Hepatocyte (in vitro differentiated cells): ENCODE data around the gene OSBPL5. TPM values are rescaled to one million over a fixed set of nuclear protein-coding genes. Genes with fewer than 3 reads are reported as not detected.

Source experiments
- DNase-seq: peaks from one replicate; pipeline ENCODE4 v3.0.0-alpha.2; 2016; ENCODE audit warnings: low spot score
- H2AFZ ChIP-seq: fragments of 200-600 bp; sonication (generic); 2 replicates; pipeline ENCODE4 v1.6.0; 2016; ENCODE audit warnings: antibody characterized with exemption, mild to moderate bottlenecking
- H3K27ac ChIP-seq: fragments of 200-600 bp; sonication (generic); 2 replicates; pipeline ENCODE4 v1.5.1; 2016; ENCODE audit warnings: mild to moderate bottlenecking
- H3K27me3 ChIP-seq: fragments of 200-600 bp; sonication (generic); 2 replicates; pipeline ENCODE4 v1.6.1; 2016
- H3K36me3 ChIP-seq: fragments of 200-600 bp; sonication (generic); replicated peaks from 2 replicates; pipeline ENCODE4 v1.5.1; 2016; ENCODE audit warnings: low read depth; ENCODE audit not compliant: insufficient read depth
- H3K4me1 ChIP-seq: fragments of 200-600 bp; sonication (generic); 2 replicates; pipeline ENCODE4 v1.5.1; 2016; ENCODE audit warnings: mild to moderate bottlenecking, moderate library complexity; ENCODE audit not compliant: insufficient read depth
- H3K4me2 ChIP-seq: fragments of 200-600 bp; sonication (generic); 2 replicates; pipeline ENCODE4 v1.6.0; 2016
- H3K4me3 ChIP-seq: fragments of 200-600 bp; sonication (generic); 2 replicates; pipeline ENCODE4 v1.5.1; 2016; ENCODE audit warnings: mild to moderate bottlenecking
- H3K79me2 ChIP-seq: fragments of 200-600 bp; sonication (generic); 2 replicates; pipeline ENCODE4 v1.6.0; 2017; ENCODE audit warnings: mild to moderate bottlenecking
- H3K9me2 ChIP-seq: fragments of 200-600 bp; sonication (generic); replicated peaks from 2 replicates; pipeline ENCODE4 v1.6.0; 2017; ENCODE audit warnings: mild to moderate bottlenecking; ENCODE audit not compliant: insufficient read depth
- H3K9me3 ChIP-seq: fragments of 200-600 bp; sonication (generic); 2 replicates; pipeline ENCODE4 v1.5.1; 2016; ENCODE audit warnings: low read depth, mild to moderate bottlenecking
- H4K20me1 ChIP-seq: fragments of 200-600 bp; sonication (generic); 2 replicates; pipeline ENCODE4 v1.6.0; 2016; ENCODE audit warnings: mild to moderate bottlenecking; ENCODE audit not compliant: insufficient read depth, poor library complexity, severe bottlenecking
- CTCF ChIP-seq: fragments of 200-600 bp; sonication (generic); IDR thresholded peaks from 2 replicates; pipeline ENCODE4 v1.5.1; 2016; ENCODE audit warnings: antibody characterized with exemption, mild to moderate bottlenecking; ENCODE audit not compliant: poor library complexity
- EZH2 ChIP-seq: fragments of 200-600 bp; sonication (generic); IDR thresholded peaks from 2 replicates; pipeline ENCODE4 v1.6.1; 2016; ENCODE audit warnings: antibody characterized with exemption, mild to moderate bottlenecking, borderline replicate concordance
- EZH2phosphoT487 ChIP-seq: fragments of 200-600 bp; sonication (generic); IDR thresholded peaks from one replicate; pipeline ENCODE4 v1.6.1; 2018; ENCODE audit warnings: antibody characterized with exemption, mild to moderate bottlenecking, low read depth, moderate library complexity; ENCODE audit not compliant: unreplicated experiment, severe bottlenecking
- WGBS: methylation state at CpG from one replicate; pipeline ENCODE4 v1.1.6; 2016; ENCODE audit warnings: low lambda C conversion rate; ENCODE audit errors: missing lambda C conversion rate; 5-methylcytosine and 5-hydroxymethylcytosine counted together
- polyA plus RNA-seq: library from polyadenylated mRNA; unstranded; fragments of >200 nt; fragmentation: Nextera tagmentation; extraction: Ambion mirVana; gene quantifications from 2 replicates; pipeline ENCODE4 v1.2.1, GENCODE V29; 2016
- total RNA-seq: library from RNA; depleted of rRNA; stranded (reverse); fragments of >200 nt; gene quantifications from 2 replicates; pipeline ENCODE4 v1.2.3, GENCODE V29; 2014

Gene OSBPL5
- total and polyA plus RNA-seq, 2 experiments from 2014 or later = 9.0 to 12.5 TPM

GRCh38 chr11:3103076-3103475 is 62.0 kb downstream of the OSBPL5 start:
- H3K9me2 ChIP-seq = no peaks in the 10 kb centered on the region
- H3K9me3 ChIP-seq = no peaks in the 10 kb centered on the region
- TF ChIP-seq EZH2 (no peak), EZH2phosphoT487 (no peak), CTCF (no peak)
- no peak overlapping the region for H3K27ac ChIP-seq
- no peaks in the 10 kb centered on the region for H3K4me1 ChIP-seq
- H2AFZ ChIP-seq = no peak overlapping the region
- H4K20me1 ChIP-seq = no peaks in the 10 kb centered on the region
- no peak overlapping the region for H3K4me3 ChIP-seq
- H3K36me3 ChIP-seq = no peaks in the 10 kb centered on the region
- no peak overlapping the region for H3K4me2 ChIP-seq
- no peaks in the 10 kb centered on the region for H3K27me3 ChIP-seq
- no peaks in the 10 kb centered on the region for H3K79me2 ChIP-seq
- DNase-seq = no peak
- WGBS = 92% methylated on average over 11 of the region's 11 CpGs

GRCh38 chr11:3102641-3102921 is 62.5 kb downstream of the OSBPL5 start:
- 92% methylated on average over 5 of the region's 5 CpGs for WGBS
- no peak overlapping the region for H3K27ac ChIP-seq
- no peak overlapping the region for H3K4me2 ChIP-seq
- no peaks in the 10 kb centered on the region for H3K9me3 ChIP-seq
- no peak overlapping the region for H2AFZ ChIP-seq
- no peak overlapping the region for H3K4me3 ChIP-seq
- no peak for DNase-seq
- no peaks in the 10 kb centered on the region for H4K20me1 ChIP-seq
- TF ChIP-seq EZH2 = no peak
- no peak for TF ChIP-seq EZH2phosphoT487
- no peak for TF ChIP-seq CTCF
- H3K9me2 ChIP-seq = no peaks in the 10 kb centered on the region
- H3K79me2 ChIP-seq = no peaks in the 10 kb centered on the region
- H3K27me3 ChIP-seq = no peaks in the 10 kb centered on the region
- no peaks in the 10 kb centered on the region for H3K36me3 ChIP-seq
- no peaks in the 10 kb centered on the region for H3K4me1 ChIP-seq

GRCh38 chr11:3101921-3102640 is 63.0 kb downstream of the OSBPL5 start:
- Histone ChIP-seq H3K4me3 (no peak overlapping the region), H3K4me2 (no peak overlapping the region), H3K27ac (no peak overlapping the region), H3K36me3 (no peaks in the 10 kb centered on the region), H3K9me3 (no peaks in the 10 kb centered on the region), H2AFZ (no peak overlapping the region), H3K4me1 (no peaks in the 10 kb centered on the region), H3K9me2 (no peaks in the 10 kb centered on the region), H3K27me3 (no peaks in the 10 kb centered on the region), H3K79me2 (no peaks in the 10 kb centered on the region), H4K20me1 (no peaks in the 10 kb centered on the region)
- no peak for DNase-seq
- 96% methylated on average over 18 of the region's 20 CpGs for WGBS
- no peak for TF ChIP-seq CTCF
- no peak for TF ChIP-seq EZH2phosphoT487
- TF ChIP-seq EZH2 = no peak
